ENCODE data around the gene RGS19.

RGS19 gene

GRCh38 chr20:64032706-64033624 lies 46.4 kb downstream of the RGS19 start:
- no peak for DNase-seq

DNA sequence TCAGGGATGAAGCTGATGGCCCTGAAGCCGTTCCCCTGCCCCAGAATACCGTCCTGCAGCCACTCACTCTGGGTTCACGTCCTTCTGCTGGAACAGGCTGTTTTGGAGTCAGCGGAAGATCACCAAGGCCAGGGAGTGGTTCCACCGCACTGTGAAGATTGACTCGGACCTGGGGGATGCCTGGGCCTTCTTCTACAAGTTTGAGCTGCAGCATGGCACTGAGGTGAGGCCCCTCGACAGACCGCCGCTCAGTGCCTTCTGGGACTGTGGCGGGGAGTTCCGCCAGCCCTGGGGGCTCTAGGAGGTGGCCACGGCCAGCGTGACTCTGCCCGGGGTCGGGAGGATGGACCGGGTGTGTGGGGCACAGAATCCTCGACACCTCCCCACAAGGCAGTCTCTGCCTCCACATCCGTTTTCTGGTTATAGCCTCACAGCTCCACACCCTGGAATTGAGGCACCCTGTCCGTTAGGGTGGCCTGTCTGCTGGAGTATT lies 47.5 kb downstream of the RGS19 start:
- DNase-seq = no peak

DNA sequence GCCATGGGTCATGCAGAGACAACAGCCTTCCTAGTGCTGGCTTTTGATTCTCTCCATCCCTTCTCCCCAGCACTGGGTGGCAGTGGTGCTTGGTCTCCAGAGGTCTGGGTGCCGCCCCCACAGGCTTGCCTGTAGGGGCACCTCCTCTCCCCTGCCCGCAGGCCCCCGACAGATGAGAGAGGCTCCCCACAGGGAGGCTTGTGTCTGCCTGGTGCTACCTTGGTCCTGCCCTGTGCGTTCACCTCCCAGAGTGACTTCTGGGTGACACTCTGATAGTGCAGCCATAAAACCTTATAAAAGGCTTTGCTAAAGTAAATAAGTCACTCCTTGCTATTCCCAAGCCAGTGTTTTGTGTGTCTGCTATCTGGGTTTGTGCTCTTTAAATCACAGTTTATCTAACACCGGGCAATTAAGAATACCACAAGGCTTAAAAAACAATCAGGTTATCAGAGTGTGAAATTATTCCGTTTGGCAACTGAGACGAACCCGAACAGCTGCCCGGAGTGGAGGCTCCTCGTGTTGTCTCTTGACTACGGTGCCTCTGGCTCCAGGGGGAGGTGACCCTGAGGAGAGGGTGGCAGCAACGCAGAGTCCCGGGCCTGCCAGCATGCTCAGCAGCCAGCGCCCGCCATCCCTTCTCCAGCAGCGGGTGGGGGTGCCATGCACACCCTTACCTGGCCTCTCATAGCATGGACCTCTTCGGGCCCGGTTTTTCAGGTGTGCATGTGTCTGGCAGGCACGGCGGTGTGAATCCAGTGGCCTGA lies 48.8 kb downstream of the RGS19 start:
- no peak for DNase-seq

- DNase-seq = no peak
These were observed 49.8 kb downstream of the RGS19 start for GRCh38 chr20:64029293-64030117.

- DNase-seq = no peak
These were observed 51.2 kb downstream of the RGS19 start for GRCh38 chr20:64027981-64028685.

DNA sequence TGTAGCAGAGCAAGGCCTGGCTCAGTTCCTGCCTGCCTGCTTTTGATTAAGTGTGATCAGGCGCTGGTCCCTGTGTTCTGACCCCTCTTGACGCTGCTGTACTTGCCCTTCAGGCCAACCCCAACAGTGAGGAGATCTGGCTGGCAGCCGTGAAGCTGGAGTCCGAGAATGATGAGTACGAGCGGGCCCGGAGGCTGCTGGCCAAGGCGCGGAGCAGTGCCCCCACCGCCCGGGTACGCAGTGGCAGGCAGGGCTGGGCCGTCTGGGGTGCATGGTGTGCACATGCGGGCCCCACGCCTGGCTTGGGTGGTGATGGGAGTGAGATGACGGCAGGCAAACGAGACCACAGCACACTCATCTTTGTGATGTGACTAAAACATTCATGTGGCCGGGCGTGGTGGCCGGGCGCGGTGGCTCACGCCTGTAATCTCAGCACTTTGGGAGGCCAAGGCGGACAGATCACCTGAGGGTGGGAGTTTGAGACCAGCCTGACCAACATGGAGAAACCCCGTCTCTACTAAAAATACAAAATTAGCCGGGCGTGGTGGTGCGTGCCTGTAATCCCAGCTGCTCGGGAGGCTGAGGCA lies 53.4 kb downstream of the RGS19 start:
- no peak for DNase-seq

GRCh38 chr20:64025101-64025825 lies 54.1 kb downstream of the RGS19 start:
- no peak for DNase-seq

GRCh38 chr20:64024141-64024990 lies 55.0 kb downstream of the RGS19 start:
- no peak for DNase-seq

GRCh38 chr20:64023361-64024140 lies 55.8 kb downstream of the RGS19 start:
- DNase-seq = no peak
